NB4 (cell line): ENCODE data around the gene TMEM114.

Source experiments
- CTCF ChIP-seq: IDR thresholded peaks from one replicate; pipeline ENCODE4 v1.5.1; 2012; ENCODE audit warnings: low read depth, low read length
- MYC ChIP-seq: IDR thresholded peaks from 2 replicates; pipeline ENCODE4 v1.6.1; 2011; ENCODE audit warnings: low read depth, low read length
- POLR2A ChIP-seq: IDR thresholded peaks from 2 replicates; pipeline ENCODE4 v1.6.1; 2011; ENCODE audit warnings: mild to moderate bottlenecking; ENCODE audit not compliant: insufficient read length; ENCODE audit errors: extremely low read depth
- TF ChIP-seq, protein P1 (sequence below): IDR thresholded peaks from 2 replicates; pipeline ENCODE4 v1.6.1; 2011; ENCODE audit warnings: low read depth, low read length

DNA sequence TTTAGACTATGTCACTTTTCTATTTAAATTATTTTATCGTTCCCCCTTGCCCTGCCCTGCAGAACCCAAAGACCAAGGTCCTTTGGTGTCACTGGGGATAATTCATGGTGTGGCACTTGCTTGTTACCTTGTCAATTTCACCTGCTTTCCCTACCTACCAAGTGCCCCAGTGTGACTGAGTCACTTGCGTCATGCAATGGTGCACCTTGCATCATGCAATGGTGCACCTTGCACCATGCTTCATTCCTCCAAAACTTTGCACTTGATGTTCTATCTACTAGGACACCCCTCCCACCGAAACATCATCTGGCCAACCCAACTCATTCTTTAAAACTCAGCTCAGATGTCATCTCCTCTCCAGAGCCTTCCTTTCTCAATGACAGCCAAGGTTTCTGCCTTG is 47.1 kb downstream of the TMEM114 start:
- TF ChIP-seq CTCF (no peak), POLR2A (no peak), MYC (no peak)
- TF ChIP-seq, protein P1, sequence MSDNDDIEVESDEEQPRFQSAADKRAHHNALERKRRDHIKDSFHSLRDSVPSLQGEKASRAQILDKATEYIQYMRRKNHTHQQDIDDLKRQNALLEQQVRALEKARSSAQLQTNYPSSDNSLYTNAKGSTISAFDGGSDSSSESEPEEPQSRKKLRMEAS, result no peak
